HepG2 (cell line): ENCODE data around the gene BCL2L2. TPM values are rescaled to one million over a fixed set of nuclear protein-coding genes. Genes with fewer than 3 reads are reported as not detected.

Experiments
- CCDC6 ChIP-seq: sonication (generic); formaldehyde crosslinking; IDR thresholded peaks from 2 replicates; pipeline ENCODE4 v1.8.1; 2022; ENCODE audit warnings: mild to moderate bottlenecking, missing genetic modification reagents, moderate library complexity
- ELF4 ChIP-seq: sonication (generic); formaldehyde crosslinking; IDR thresholded peaks from 2 replicates; pipeline ENCODE4 v1.5.0; 2020; ENCODE audit warnings: missing genetic modification reagents, mild to moderate bottlenecking, moderate library complexity, borderline replicate concordance
- GATAD1 ChIP-seq: IDR thresholded peaks from 2 replicates; pipeline ENCODE4 v1.6.1; 2016; ENCODE audit warnings: missing genetic modification reagents, missing compliant biosample characterization
- MAFK ChIP-seq, 2 experiments: IDR thresholded peaks in 1 of 2; conservative IDR thresholded peaks in 1 of 2; 2 replicates each; pipeline ENCODE4 v1.6.1; 2011; ENCODE audit warnings: improper control_type of control experiment in 2 of 2, low read length in 2 of 2
- MBNL3 ChIP-seq: fragments of 250-450 bp; sonication (Bioruptor Pico); conservative IDR thresholded peaks from 2 replicates; pipeline ENCODE4 v1.8.0; 2022; ENCODE audit warnings: mild to moderate bottlenecking, inconsistent platforms
- PITX1 ChIP-seq: sonication (generic); formaldehyde crosslinking; IDR thresholded peaks from 2 replicates; pipeline ENCODE4 v1.5.1; 2020; ENCODE audit warnings: mild to moderate bottlenecking, missing genetic modification reagents
- RBM39 ChIP-seq: fragments of 200-400 bp; formaldehyde crosslinking; IDR thresholded peaks from one replicate; pipeline ENCODE4 v1.6.1; 2018; ENCODE audit warnings: antibody characterized with exemption, mild to moderate bottlenecking, low read depth, low read length; ENCODE audit not compliant: poor library complexity, severe bottlenecking
- SMAD1 ChIP-seq: sonication (generic); formaldehyde crosslinking; IDR thresholded peaks from 2 replicates; pipeline ENCODE4 v1.4.0; 2020; ENCODE audit warnings: missing genetic modification reagents, low read depth, mild to moderate bottlenecking, borderline replicate concordance
- TGIF2 ChIP-seq: IDR thresholded peaks from 2 replicates; pipeline ENCODE4 v1.6.1; 2016; ENCODE audit warnings: control low read depth, missing compliant biosample characterization
- YEATS2 ChIP-seq: sonication (generic); formaldehyde crosslinking; IDR thresholded peaks from 2 replicates; pipeline ENCODE4 v1.4.0; 2020; ENCODE audit warnings: missing genetic modification reagents, borderline replicate concordance
- ZNF101 ChIP-seq: sonication (generic); formaldehyde crosslinking; IDR thresholded peaks from 2 replicates; pipeline ENCODE4 v1.4.0; 2020; ENCODE audit warnings: mild to moderate bottlenecking, low read depth, missing genetic modification reagents, borderline replicate concordance
- polyA plus RNA-seq, 8 experiments: library from polyadenylated mRNA; depleted of rRNA in 3 of 8; stranded (reverse) in 7 of 8; unstranded in 1 of 8; fragments of >200 nt; fragmentation: Illumina TruSeq in 4 of 8; extraction: Trizol in 4 of 8; gene quantifications; 2 replicates each; pipeline versions ENCODE4 v1.2.1 to v1.2.3, GENCODE V29; 2011 to 2016; ENCODE audit warnings: low read depth in 4 of 8, missing spikeins in 1 of 8, mixed read lengths in 1 of 8; ENCODE audit not compliant: insufficient read depth in 1 of 8
- total RNA-seq, 5 experiments: library from RNA; depleted of rRNA; stranded (reverse); fragments of >200 nt; fragmentation: Illumina TruSeq; extraction: Trizol; gene quantifications; 2 replicates each; pipeline ENCODE4 v1.2.3, GENCODE V29; 2016; ENCODE audit warnings: low read depth in 1 of 5
- TF ChIP-seq, protein P1 (sequence below): sonication (generic); formaldehyde crosslinking; IDR thresholded peaks from 2 replicates; pipeline ENCODE4 v1.4.0; 2020; ENCODE audit warnings: missing genetic modification reagents
- TF ChIP-seq, protein P2 (sequence below): sonication (generic); formaldehyde crosslinking; IDR thresholded peaks from 2 replicates; pipeline ENCODE4 v1.9.0; 2021; ENCODE audit warnings: missing genetic modification reagents, borderline replicate concordance
- TF ChIP-seq, protein P3 (sequence below): sonication (generic); formaldehyde crosslinking; IDR thresholded peaks from 2 replicates; pipeline ENCODE4 v1.8.1; 2023; ENCODE audit warnings: mild to moderate bottlenecking, missing genetic modification reagents

BCL2L2 gene
- total and polyA plus RNA-seq, 2 of the 13 experiments (the other 11 are each of a cell fraction or from before 2014, with no cell fraction given) = 28.1 to 49.8 TPM

- TF ChIP-seq PITX1 (CRISPR knock-in tag) = peak; percentile 33
- no peak for TF ChIP-seq ZNF101 (CRISPR knock-in tag)
- TF ChIP-seq GATAD1 (CRISPR knock-in tag) = 0 out of 2 replicates have a peak, but pooled peaks have one; percentile 8
- no peak for TF ChIP-seq RBM39
- TF ChIP-seq YEATS2 = no peak
- no peak for TF ChIP-seq CCDC6 (CRISPR knock-in tag)
- TF ChIP-seq MAFK (conservative IDR thresholded peaks at IDR 0.05 in 1 of 2, IDR thresholded peaks at IDR 0.05 in 1 of 2; ENCODE audit: low read length in 2 of 2) = no peak
- TF ChIP-seq, protein P1, sequence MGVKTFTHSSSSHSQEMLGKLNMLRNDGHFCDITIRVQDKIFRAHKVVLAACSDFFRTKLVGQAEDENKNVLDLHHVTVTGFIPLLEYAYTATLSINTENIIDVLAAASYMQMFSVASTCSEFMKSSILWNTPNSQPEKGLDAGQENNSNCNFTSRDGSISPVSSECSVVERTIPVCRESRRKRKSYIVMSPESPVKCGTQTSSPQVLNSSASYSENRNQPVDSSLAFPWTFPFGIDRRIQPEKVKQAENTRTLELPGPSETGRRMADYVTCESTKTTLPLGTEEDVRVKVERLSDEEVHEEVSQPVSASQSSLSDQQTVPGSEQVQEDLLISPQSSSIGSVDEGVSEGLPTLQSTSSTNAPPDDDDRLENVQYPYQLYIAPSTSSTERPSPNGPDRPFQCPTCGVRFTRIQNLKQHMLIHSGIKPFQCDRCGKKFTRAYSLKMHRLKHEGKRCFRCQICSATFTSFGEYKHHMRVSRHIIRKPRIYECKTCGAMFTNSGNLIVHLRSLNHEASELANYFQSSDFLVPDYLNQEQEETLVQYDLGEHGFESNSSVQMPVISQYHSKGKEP (CRISPR knock-in tag) = no peak
- no peak for TF ChIP-seq ELF4 (CRISPR knock-in tag)
- no peak for TF ChIP-seq MBNL3 (CRISPR knock-in tag)
- no peak for TF ChIP-seq TGIF2 (CRISPR knock-in tag)
- TF ChIP-seq SMAD1 (CRISPR knock-in tag) = 0 out of 2 replicates have a peak, but pooled peaks have one; percentile 54
- TF ChIP-seq, protein P2, sequence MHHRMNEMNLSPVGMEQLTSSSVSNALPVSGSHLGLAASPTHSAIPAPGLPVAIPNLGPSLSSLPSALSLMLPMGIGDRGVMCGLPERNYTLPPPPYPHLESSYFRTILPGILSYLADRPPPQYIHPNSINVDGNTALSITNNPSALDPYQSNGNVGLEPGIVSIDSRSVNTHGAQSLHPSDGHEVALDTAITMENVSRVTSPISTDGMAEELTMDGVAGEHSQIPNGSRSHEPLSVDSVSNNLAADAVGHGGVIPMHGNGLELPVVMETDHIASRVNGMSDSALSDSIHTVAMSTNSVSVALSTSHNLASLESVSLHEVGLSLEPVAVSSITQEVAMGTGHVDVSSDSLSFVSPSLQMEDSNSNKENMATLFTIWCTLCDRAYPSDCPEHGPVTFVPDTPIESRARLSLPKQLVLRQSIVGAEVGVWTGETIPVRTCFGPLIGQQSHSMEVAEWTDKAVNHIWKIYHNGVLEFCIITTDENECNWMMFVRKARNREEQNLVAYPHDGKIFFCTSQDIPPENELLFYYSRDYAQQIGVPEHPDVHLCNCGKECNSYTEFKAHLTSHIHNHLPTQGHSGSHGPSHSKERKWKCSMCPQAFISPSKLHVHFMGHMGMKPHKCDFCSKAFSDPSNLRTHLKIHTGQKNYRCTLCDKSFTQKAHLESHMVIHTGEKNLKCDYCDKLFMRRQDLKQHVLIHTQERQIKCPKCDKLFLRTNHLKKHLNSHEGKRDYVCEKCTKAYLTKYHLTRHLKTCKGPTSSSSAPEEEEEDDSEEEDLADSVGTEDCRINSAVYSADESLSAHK = no peak
- TF ChIP-seq, protein P3, sequence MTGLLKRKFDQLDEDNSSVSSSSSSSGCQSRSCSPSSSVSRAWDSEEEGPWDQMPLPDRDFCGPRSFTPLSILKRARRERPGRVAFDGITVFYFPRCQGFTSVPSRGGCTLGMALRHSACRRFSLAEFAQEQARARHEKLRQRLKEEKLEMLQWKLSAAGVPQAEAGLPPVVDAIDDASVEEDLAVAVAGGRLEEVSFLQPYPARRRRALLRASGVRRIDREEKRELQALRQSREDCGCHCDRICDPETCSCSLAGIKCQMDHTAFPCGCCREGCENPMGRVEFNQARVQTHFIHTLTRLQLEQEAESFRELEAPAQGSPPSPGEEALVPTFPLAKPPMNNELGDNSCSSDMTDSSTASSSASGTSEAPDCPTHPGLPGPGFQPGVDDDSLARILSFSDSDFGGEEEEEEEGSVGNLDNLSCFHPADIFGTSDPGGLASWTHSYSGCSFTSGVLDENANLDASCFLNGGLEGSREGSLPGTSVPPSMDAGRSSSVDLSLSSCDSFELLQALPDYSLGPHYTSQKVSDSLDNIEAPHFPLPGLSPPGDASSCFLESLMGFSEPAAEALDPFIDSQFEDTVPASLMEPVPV = no peak
Observed at GRCh38 chr14:23326491-23327332, 20.1 kb downstream of the BCL2L2 start (continued).
